Measurements from ENCODE around the gene AKR1B15. TPM values are rescaled to one million over a fixed set of nuclear protein-coding genes. Genes with fewer than 3 reads are reported as not detected.
"Not testable (repeated sequence)": the region's sequence is repeated elsewhere in the genome, so short reads cannot be mapped to it uniquely, and the experiment has no call there.

The AKR1B15 gene
- total RNA-seq, 3 donors from 2014 or later, result 0.33 to 5.6 (median 3.5) TPM

DNA sequence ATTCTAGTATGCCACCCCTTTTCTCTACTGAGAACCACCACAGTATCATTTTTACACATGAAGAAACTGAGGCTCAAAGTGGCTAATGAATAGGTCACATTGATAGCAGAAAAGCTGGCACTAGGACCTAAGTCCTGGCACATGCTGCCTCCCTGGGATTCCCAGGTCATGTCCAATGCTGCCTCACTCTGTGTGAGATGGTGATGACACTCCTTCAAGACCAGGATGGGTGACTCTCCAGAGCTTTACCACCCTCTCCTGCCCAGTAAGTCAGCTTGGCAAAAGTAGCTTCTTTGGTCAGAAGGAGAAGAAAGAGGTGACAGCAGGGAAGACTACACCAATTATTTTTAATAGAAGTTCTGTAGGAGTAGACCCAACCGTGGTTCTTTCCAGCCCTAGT lies 34.8 kb upstream of the AKR1B15 start:
- Histone ChIP-seq H3K27ac (no peak overlapping the region), H3K9me3 (no peaks in the 10 kb centered on the region), H3K27me3 (no peaks in the 10 kb centered on the region), H3K36me3 (no peaks in the 10 kb centered on the region), H3K4me1 (no peaks in the 10 kb centered on the region), H3K4me3 (no peak overlapping the region)
- intact Hi-C loops (cut with DNase I; ENCODE audit: low total_unique reads), result loop anchor here (10.0 kb wide), 1 partner anchor 79 kb away; no protein-coding TSS in a partner anchor
- TF ChIP-seq, protein P1, sequence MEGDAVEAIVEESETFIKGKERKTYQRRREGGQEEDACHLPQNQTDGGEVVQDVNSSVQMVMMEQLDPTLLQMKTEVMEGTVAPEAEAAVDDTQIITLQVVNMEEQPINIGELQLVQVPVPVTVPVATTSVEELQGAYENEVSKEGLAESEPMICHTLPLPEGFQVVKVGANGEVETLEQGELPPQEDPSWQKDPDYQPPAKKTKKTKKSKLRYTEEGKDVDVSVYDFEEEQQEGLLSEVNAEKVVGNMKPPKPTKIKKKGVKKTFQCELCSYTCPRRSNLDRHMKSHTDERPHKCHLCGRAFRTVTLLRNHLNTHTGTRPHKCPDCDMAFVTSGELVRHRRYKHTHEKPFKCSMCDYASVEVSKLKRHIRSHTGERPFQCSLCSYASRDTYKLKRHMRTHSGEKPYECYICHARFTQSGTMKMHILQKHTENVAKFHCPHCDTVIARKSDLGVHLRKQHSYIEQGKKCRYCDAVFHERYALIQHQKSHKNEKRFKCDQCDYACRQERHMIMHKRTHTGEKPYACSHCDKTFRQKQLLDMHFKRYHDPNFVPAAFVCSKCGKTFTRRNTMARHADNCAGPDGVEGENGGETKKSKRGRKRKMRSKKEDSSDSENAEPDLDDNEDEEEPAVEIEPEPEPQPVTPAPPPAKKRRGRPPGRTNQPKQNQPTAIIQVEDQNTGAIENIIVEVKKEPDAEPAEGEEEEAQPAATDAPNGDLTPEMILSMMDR (IDR thresholded peaks at IDR 0.05), result no peak
- TF ChIP-seq POLR2AphosphoS5 (IDR thresholded peaks at IDR 0.05) (no peak), POLR2A (IDR thresholded peaks at IDR 0.05) (no peak)
- no peak for DNase-seq (ENCODE audit: low spot score in 2 of 2)

DNA sequence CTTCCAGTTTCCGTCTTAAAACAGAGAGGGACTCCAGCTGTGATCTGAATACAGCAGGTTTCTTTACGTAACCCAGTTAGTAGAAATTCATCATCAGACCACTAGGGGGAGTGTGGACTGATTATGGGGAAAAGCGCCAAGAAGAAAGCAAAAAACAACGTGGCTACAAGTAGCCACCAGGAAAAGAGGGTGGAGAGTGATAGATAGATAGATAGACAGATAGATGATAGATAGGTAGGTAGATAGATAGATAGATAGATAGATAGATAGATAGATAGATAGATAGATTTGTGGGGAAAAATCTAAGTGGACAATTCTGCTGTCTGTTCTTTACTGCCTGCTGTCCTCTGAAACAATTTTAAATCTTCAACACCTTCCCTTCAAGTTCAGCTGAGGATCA lies 34.2 kb upstream of the AKR1B15 start:
- Histone ChIP-seq H3K4me1 (no peaks in the 10 kb centered on the region), H3K9me3 (no peaks in the 10 kb centered on the region), H3K36me3 (no peaks in the 10 kb centered on the region), H3K27ac (no peak overlapping the region), H3K4me3 (no peak overlapping the region), H3K27me3 (no peaks in the 10 kb centered on the region)
- intact Hi-C loops (cut with DNase I; ENCODE audit: low total_unique reads), result loop anchor here (10.0 kb wide), 1 partner anchor 80 kb away; no protein-coding TSS in a partner anchor
- TF ChIP-seq, protein P1 (IDR thresholded peaks at IDR 0.05), result peak; percentile 85 to 94 (median 89)
- TF ChIP-seq POLR2A (IDR thresholded peaks at IDR 0.05), result no peak
- DNase-seq (ENCODE audit: low spot score in 2 of 2), result no peak

DNA sequence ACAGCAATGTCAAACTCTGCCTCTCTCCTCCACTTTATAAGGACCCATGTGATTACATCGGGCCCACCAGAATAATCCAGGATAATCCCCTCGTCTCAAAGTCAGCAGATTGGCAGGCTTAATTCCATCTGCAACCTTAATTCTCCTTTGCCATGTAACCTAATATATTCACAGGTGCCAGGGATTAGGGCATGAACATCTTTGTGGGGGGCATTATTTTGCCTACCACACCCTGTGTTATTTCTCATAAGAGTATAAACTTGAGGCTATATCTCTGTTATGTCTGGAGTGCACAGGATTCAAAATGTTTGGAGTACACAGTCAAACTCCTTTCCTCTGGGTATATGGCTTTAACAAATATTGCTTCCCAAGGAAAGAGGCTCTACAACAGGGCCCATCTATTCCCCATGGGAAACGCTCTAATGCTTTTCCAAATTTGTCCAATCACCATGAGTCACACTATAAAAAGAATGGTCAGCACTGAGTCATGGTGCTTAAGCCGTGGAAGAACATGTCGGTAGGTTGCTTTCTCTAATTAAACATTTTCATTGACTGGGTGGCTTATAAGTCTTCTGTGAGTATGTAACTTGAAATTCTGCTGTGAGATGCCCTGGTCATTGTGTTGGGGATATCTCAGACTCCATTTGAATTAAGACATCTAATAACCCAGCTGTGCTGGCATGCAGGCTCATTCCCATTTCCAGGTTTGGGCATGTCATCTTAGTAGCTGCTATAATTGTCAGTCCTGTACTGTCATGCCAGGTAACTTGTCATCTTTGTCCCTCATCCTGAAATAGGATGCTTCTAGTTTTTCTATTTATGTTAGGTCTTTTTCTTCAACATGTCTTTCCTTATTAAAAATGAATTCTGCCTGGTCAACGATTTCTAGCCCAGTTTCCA lies 33.1 kb upstream of the AKR1B15 start:
- Histone ChIP-seq H3K4me1 (no peaks in the 10 kb centered on the region), H3K9me3 (no peaks in the 10 kb centered on the region), H3K36me3 (no peaks in the 10 kb centered on the region), H3K27me3 (no peaks in the 10 kb centered on the region), H3K4me3 (no peak overlapping the region), H3K27ac (no peak overlapping the region)
- TF ChIP-seq, protein P1 (IDR thresholded peaks at IDR 0.05), result no peak
- TF ChIP-seq POLR2A (IDR thresholded peaks at IDR 0.05) (no peak), POLR2AphosphoS5 (IDR thresholded peaks at IDR 0.05) (no peak)
- no peak for DNase-seq (ENCODE audit: low spot score in 2 of 2)
- intact Hi-C loops (cut with DNase I; ENCODE audit: low total_unique reads), result loop anchor here (10.0 kb wide), 1 partner anchor 81 kb away; no protein-coding TSS in a partner anchor

DNA sequence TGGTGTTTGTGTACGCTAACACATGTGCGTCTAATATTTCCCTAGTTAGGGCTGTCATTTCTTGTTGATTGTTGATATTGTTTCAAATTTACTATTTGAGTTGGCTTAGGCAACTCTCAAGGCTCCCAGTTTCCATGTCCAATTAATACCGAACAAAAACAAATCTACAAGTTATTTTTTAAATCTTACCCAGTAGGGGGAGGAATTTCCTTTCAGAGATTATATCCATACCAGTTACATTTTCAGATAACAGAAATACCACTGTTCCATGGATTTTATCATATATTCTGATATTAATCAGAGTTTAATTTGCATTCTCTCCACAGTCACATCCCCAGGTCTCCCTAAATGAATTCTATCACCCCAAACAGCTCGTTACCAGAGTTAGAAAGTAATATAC lies 28.8 kb upstream of the AKR1B15 start:
- Histone ChIP-seq H3K27me3 (no peaks in the 10 kb centered on the region), H3K27ac (no peak overlapping the region), H3K4me3 (no peak overlapping the region), H3K36me3 (no peaks in the 10 kb centered on the region), H3K9me3 (no peaks in the 10 kb centered on the region), H3K4me1 (no peaks in the 10 kb centered on the region)
- intact Hi-C loops (cut with DNase I; ENCODE audit: low total_unique reads), result no loop called here
- DNase-seq (ENCODE audit: low spot score in 2 of 2), result no peak
- TF ChIP-seq POLR2AphosphoS5 (IDR thresholded peaks at IDR 0.05), result no peak
- TF ChIP-seq, protein P1 (IDR thresholded peaks at IDR 0.05), result peak in 1 of 3 donors; percentile 15

DNA sequence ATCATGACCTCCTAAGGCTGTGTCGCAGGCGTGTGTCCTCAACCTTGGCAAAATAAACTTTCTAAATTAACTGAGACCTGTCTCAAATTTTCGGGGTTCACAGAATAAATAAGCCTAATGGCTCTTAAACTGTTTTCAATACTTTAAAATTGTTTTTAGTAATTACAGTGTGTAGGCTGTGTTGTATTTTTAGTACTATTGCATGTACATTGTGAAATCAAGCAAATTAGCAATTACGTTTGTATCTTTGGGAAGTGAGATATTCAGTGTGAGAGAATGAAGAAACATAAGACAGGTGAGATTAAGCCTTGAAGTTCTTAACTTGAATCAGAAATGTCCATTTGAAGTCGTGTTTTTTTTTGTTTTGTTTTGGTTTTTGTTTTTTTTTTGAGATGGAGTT lies 26.3 kb upstream of the AKR1B15 start:
- intact Hi-C loops (cut with DNase I; ENCODE audit: low total_unique reads), result no loop called here
- Histone ChIP-seq H3K9me3 (no peaks in the 10 kb centered on the region), H3K4me1 (no peaks in the 10 kb centered on the region), H3K4me3 (no peak overlapping the region), H3K27me3 (no peaks in the 10 kb centered on the region), H3K36me3 (no peaks in the 10 kb centered on the region), H3K27ac (no peak overlapping the region)
- TF ChIP-seq POLR2A (IDR thresholded peaks at IDR 0.05) (no peak), POLR2AphosphoS5 (IDR thresholded peaks at IDR 0.05) (no peak)
- TF ChIP-seq, protein P1 (IDR thresholded peaks at IDR 0.05), result no peak
- no peak for DNase-seq (ENCODE audit: low spot score in 2 of 2)

DNA sequence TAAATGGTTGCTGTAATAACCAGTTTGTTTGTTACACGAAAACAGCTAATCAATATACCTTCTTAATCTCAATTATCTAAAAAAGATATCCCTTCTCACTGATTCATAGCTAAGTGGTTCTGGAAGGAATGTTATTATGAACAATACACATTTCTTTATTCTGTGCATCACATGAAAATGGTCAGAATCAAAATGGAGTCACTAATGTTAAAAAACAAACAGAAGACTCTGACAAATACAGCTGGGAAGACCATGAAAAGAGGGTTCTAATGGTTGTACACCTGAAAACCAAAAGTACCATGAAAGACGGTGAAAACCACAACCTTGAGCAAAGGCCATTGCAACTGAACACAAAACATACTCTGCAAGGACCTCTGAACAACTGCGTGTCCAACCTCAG lies 23.5 kb upstream of the AKR1B15 start:
- H3K36me3 ChIP-seq; H3K9me3 ChIP-seq; intact Hi-C loops (cut with DNase I; ENCODE audit: low total_unique reads); H3K4me1 ChIP-seq; H3K27me3 ChIP-seq; DNase-seq (ENCODE audit: low spot score in 2 of 2); H3K27ac ChIP-seq; H3K4me3 ChIP-seq: not testable (repeated sequence)

DNA sequence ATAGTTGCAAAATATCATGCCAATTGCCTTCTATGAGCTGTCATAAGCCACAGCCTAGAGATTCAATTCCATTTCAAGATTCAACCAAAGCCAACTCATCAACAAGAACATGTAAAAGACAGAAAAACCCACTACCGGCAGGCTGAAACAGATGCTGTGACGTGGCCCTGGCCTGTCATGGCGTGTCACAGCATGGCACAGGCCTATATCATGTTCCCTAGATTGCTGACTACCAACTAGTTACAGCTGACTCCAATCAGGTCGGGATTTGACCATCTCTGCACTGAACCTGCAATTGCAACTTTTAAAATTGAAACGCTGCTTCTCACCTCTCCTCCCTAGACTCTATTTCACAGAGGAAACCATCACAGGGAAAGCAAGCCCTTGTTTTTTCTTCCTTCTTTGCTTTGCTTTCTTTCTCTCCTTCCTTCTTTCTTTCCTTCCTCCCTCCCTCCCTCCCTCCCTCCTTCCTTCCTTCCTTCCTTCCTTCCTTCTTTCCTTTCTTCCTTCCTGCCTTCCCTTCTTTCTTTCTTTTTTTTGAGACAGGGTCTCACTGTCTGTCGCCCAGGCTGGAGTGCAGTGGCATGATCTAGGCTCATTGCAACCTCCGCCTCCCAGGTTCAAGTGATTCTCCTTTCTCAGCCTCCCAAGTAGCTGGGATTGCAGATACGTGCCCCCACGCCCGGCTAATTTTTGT lies 22.2 kb upstream of the AKR1B15 start:
- H3K4me3 ChIP-seq; H3K9me3 ChIP-seq; H3K27ac ChIP-seq; H3K4me1 ChIP-seq; H3K36me3 ChIP-seq; H3K27me3 ChIP-seq; intact Hi-C loops (cut with DNase I; ENCODE audit: low total_unique reads); DNase-seq (ENCODE audit: low spot score in 2 of 2): not testable (repeated sequence)
